Activated CD4-positive, CD25-positive, alpha-beta regulatory T cell (primary cell): ENCODE data around the gene PRSS12.
"Not testable (repeated sequence)": the region's sequence is repeated elsewhere in the genome, so short reads cannot be mapped to it uniquely, and the experiment has no call there.

Source experiments
- DNase-seq, 4 experiments: peaks; one replicate each; lab custom pipeline; 2025; lab: John Stamatoyannopoulos, UW

PRSS12 gene

GRCh38 chr4:118325431-118325830 lies 27.4 kb downstream of the PRSS12 start:
- DNase-seq = no peak

GRCh38 chr4:118322831-118323502 lies 29.8 kb downstream of the PRSS12 start:
- no peak for DNase-seq

GRCh38 chr4:118318931-118319330 lies 33.9 kb downstream of the PRSS12 start:
- DNase-seq = no peak

DNA sequence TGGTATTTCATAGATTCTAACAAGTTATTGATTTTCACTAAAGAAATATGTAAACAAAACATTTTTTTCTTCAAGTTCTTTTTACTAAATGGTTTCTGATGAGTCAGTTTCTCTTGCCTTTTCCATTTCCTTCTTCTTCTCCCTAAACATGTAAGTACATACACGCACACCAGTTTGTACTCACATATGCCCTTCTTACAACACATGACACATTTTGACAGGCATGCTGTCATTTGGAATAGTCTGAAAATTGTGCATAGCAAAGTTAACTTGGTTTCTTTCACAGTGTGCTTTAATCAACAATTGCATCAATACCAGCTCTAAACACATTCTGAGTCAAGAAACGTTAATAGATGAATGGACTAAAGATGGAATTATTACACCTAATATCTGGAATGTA lies 35.1 kb downstream of the PRSS12 start:
- no peak for DNase-seq

GRCh38 chr4:118314221-118314620 lies 38.6 kb downstream of the PRSS12 start:
- DNase-seq = no peak

DNA sequence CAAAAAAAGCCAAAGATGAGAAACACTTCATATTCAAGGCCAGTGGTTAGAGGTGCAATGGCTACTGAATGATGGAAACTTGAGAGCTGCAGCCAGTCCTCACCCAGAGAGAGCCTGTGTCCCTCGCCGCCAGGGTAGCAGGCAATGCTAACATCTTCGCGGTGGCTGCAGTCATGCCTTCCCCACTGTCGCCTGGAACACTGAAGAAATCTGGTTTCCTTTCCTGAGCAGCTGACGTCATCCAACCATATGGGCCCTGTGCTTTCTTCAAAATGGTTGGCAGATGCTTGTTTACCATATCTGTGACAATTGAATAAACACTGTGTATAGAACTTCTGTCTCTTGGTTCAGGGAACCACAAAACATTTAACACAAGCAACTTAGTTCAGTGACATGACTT lies 39.7 kb downstream of the PRSS12 start:
- DNase-seq = no peak

DNA sequence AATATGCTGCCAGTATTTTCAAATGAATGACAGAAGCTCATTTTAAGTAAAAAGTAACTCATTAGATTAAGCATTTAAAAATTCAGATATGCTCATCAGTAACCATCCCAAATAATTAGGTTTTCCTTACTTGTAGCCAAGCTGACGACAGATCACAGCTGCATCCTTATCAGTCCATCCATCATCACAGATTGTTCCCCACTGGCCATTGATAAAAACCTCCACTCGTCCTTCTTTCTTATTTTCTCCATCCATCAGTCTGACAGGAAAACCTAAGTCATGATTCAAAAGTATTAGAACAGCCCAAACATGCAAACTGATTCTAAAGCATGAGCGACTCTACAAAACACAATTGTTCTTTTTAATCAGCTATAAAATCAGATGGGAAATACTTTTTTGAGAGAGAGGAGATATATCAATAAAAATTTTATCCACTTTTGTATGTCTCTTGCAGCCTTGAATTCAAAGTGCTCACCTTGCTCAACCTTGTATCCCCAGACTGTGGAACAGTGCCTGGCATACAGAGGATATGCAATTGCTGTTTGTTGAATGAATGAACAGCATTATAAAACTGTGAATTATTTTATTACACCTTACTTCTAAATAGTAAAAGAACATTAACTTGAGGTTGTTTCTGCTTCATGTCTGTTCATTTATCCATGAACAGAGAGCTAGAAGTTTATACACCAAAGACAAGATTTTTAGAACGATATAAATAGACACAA lies 44.3 kb downstream of the PRSS12 start:
- DNase-seq = no peak

DNA sequence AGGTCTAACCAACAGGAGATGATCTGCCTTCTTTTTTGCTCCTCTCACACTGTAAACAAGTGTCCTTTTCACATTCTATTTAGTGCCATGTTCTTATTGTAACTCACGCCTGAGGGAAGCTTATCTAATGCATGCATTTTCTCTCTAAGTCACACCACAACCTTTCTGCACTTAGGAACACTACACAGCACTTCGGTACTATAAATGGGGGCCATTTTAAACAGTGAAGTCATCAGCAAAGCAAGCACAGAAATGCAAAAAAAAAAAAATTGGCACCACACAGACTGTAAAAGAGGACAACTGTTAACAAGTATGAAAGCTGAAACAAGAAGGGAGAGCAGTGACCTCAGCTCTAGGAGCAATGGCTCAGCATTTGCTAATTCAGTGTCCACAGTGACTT lies 45.2 kb downstream of the PRSS12 start:
- DNase-seq = no peak

- DNase-seq = not testable (repeated sequence)
These were observed 53.2 kb downstream of the PRSS12 start for GRCh38 chr4:118299619-118300018.

DNA sequence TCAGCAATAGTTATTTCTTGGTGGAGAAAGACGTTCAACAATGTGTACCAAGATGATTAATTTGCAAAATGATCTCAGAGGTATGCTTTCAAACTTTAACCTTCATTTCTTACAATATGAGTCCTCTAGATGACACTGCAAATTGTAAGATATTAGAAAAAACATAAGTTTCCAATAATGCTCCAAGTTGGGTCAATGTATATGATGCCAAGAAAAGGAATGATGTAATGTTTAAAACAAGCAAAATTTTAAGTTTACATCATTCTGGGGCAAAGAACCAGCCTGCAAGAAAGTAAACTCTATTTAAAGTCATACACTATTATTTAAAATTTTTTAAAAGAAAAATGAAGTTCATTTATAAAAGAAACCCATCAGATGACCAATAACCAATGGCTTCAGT lies 56.1 kb downstream of the PRSS12 start:
- no peak for DNase-seq

GRCh38 chr4:118290951-118291350 lies 61.9 kb downstream of the PRSS12 start:
- DNase-seq = no peak

- DNase-seq = no peak
These were observed 63.0 kb downstream of the PRSS12 start for GRCh38 chr4:118289794-118290193.

- DNase-seq = no peak
These were observed 64.9 kb downstream of the PRSS12 start for GRCh38 chr4:118287711-118288451.

DNA sequence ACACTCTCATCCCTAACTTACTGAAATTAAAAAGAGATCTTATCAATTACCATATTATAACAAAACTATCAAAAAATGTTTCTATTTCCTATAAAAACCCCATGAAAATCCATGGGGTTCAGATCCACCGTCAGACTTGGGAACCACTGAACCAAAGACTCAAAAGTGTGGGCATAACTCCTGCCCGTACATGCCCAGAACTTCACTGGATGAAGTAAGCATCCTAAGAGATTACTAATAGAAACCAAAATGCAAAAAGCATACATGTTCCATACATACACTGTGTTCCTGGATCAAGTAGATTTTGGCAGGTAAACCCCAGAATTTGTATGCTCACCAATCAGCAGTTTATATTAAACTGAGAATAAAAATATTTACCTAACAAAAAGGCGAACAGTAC lies 66.1 kb downstream of the PRSS12 start:
- DNase-seq = no peak

- no peak for DNase-seq
These were observed 66.9 kb downstream of the PRSS12 start for GRCh38 chr4:118285931-118286330.

- DNase-seq = no peak
These were observed 68.6 kb downstream of the PRSS12 start for GRCh38 chr4:118284169-118284568.

GRCh38 chr4:118282692-118283091 lies 70.1 kb downstream of the PRSS12 start:
- no peak for DNase-seq

DNA sequence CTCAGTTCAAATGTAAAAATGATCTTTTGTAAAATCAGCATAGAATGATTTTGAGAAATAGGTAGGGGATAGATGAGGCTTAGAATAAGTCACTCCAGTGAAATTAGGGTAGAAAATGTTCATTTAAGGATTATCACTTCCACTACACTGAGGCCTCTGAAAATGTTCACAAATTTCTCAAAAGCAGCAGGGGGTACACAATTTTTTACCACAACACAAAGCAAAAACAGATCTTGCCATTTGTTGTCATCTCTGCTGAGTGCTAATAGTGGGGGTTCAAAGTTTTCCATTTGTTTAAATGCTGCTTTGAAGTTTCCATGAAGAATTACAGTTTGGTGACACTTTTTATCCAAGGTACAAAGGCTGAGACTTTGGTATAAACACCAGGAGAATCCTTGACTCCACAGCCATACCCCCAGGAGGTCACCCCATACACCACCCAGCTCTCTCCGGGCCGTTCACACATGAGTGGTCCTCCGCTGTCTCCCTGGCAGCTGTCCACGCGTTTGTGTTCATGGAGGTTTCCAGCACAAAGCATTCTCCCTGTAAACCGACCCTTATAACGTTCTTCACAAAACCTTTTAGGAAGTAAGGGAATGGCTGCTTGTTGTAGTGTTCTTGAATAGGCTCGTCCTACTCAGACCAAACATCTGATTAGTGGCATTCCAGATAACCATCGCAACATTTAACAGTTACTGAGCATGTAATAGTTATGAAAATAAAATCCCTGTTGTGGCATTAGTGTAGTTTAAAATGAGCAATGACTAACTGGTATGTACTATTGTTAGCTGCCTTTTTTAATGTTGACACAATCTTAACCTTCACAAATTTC lies 71.0 kb downstream of the PRSS12 start:
- DNase-seq = no peak

DNA sequence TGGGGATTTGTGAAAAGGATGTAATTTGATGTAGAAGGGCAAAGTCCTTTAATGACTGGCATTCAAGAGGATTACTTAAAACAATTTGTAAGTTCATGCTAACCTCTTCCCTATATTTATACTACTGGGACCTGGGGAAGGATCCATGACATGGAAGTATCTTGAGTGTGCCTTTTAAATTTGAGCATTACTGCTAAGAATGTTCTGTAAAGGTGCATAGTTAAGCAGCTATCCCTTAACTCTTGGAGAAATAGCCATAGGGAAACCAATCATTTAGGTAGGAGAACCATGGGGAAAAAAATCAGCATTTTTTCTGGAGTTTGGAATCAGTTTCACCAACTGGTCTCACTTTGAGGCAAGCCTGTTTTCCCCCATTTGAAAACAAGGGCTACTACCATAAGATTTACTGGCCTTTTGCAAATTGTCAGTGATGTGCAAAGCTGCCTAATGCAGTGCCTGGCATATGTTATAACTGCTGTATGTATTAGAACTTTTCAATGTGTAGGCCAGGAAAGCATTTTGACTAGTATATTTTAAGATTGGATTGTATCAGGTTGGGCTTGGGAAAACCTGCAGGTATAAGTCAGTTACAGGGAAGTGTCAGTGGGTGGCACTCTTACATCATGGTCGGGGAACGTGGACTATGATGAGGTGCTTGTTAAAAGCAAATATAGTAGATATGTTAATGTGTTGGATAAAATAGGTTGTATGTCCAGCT lies 72.1 kb downstream of the PRSS12 start:
- no peak for DNase-seq

DNA sequence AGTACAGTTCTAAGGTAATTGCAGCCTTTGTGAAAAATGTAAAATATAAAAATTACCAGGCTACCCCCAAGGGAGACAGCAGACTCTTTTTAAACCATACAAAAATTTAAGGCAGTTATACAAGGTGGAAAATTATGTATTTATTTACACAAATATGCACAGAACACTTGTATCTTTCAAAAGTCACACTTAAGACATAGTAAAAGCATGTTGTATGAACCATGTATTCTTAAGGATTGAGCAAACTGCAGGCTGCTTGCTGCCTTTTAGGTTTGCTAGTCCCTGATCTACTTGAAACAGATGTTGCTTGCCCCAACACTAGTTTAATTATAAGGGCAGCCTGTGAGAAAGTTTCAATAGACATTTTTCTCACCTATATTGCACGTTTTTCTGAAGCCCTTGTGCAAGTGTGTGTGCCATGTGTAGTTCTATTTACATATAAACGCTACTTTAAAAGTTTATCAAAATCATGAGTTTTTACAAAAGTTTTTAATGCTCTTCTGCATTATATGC lies 72.8 kb downstream of the PRSS12 start:
- DNase-seq = no peak

DNA sequence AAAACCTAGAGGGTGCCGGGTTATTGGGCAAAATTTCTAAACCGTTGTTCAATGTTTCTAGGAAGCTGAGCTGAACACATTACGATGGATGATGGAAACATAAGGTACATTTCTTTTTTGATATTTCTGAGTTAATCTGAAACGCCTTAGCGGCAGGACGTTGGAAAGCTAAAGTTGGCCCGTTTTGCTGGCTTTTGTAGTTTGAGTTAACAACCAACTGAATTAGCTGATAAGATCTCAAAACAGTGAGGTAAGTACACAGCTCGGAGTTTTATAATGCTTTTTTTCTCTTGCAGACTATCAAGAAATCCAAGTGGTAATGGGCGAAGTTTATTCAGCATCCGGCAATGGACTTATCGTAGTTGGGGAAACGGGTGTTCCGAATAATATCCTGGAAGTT lies 73.5 kb downstream of the PRSS12 start:
- DNase-seq = no peak
